ENCODE measurements around the gene UAP1.

The UAP1 gene

DNA sequence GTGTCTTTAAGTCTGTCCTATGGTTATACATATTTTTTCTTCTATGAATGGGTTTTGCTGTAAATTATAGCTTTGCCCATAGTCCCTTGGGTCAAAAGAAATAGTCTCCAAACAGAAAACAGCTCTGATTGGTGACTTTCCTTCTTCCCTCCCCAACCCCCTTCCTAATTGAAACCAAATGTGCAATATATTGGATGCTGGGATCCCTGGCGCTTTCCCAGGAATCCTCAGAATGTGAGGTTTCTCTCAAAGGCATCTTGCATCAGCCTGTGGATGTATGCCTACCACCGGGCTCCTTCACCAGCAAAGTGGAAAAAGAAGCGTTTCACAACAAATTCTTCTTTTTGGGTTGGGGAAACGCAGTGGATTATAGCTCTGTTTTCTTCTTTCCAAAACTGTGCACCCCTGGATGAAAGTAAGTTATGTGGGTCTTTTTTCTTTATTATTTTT lies 70.7 kb downstream of the UAP1 start, which contains the start of gene DDR2:
DDR2 (plus strand) TSS at position 248 of the 450 bp plus-strand sequence. CDS start 86,600 bp downstream, outside the sequence.
- TF ChIP-seq, protein P1, sequence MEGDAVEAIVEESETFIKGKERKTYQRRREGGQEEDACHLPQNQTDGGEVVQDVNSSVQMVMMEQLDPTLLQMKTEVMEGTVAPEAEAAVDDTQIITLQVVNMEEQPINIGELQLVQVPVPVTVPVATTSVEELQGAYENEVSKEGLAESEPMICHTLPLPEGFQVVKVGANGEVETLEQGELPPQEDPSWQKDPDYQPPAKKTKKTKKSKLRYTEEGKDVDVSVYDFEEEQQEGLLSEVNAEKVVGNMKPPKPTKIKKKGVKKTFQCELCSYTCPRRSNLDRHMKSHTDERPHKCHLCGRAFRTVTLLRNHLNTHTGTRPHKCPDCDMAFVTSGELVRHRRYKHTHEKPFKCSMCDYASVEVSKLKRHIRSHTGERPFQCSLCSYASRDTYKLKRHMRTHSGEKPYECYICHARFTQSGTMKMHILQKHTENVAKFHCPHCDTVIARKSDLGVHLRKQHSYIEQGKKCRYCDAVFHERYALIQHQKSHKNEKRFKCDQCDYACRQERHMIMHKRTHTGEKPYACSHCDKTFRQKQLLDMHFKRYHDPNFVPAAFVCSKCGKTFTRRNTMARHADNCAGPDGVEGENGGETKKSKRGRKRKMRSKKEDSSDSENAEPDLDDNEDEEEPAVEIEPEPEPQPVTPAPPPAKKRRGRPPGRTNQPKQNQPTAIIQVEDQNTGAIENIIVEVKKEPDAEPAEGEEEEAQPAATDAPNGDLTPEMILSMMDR (IDR thresholded peaks at IDR 0.05; ENCODE audit: low read depth, low read length, missing control alignments) = no peak
- peak within 1 kb of the TSS; percentile 64 for H3K4me3 ChIP-seq (replicated peaks; ENCODE audit: low read depth, low read length)
- DNase-seq (ENCODE audit: extremely low read depth, low read depth) = peak; percentile 97

DNA sequence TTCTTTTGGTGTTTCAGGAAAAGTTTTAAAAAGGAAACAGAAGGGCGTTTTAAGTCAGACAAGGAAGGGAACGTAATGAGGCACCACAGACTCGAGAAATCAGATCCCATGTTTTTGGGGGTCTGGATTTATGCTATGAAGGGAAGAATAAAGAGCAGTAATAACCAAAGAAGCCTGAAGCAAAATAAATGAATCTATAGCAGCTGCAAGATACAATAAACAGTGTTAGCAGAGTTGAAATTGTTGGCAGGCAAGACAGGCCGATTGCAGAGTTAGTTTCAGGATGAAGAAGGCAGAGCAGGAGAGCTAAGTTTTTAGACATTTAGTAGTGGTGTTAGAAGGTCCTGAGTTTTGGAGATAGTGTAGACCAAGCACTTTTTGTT lies 71.2 kb downstream of the UAP1 start:
- TF ChIP-seq, protein P1 (IDR thresholded peaks at IDR 0.05; ENCODE audit: low read depth, low read length, missing control alignments) = no peak
- no peak for DNase-seq (ENCODE audit: extremely low read depth, low read depth)
- H3K4me3 ChIP-seq (replicated peaks; ENCODE audit: low read depth, low read length) = peak overlapping the region; percentile 64

DNA sequence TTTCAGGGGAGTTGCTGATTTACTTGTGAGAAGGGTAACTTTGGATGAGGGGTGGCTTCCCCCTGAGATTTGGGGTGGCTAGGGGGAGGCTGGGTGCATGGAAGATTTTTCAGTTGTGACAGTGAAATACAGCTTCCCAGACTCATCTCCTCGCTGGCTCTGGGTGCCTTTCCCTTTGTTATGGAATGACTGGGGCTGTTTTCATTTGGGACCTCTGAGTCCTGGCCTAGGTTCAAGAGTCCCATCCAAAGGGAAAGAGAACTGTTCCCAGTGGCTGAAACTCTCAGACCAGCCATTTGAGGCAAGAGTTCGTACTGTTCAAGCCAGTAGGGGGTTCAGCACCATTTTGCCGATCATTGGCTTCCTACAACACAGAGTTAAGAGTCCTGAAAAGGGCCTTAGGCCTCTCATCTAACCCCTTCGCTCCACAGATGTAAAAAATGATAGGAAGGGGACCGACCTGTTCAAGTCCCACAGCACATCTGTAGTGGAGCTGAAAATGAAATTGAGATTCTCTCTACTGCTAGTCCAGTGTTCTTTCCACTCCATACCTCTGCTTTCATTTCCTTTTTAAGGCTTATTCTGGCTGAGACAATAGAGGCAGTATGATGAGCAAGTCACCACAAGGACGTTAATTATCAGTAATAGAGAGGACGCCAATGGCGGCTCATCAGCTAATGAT lies 71.7 kb downstream of the UAP1 start:
- TF ChIP-seq, protein P1 (IDR thresholded peaks at IDR 0.05; ENCODE audit: low read depth, low read length, missing control alignments) = no peak
- no peak for DNase-seq (ENCODE audit: extremely low read depth, low read depth)
- peak overlapping the region; percentile 64 for H3K4me3 ChIP-seq (replicated peaks; ENCODE audit: low read depth, low read length)

DNA sequence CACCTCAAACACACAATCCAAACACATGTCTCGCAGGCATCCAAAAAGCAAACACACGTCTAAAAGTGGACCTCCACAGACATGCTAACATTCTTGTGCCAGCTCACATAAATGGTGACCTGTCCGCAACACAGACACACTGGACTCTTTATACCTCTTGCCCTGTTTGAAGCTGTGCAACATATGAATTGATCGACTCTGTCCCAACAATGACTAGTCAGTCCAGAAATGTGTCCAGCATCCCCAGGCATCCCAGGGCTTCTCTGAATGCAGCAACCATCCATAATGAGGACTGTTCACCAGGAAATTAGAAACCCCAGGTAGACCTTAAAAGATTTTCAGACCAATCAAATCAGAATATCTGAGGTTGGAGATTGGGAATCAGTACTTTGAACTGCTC lies 73.9 kb downstream of the UAP1 start:
- TF ChIP-seq, protein P1 (IDR thresholded peaks at IDR 0.05; ENCODE audit: low read depth, low read length, missing control alignments) = no peak
- peak overlapping the region; percentile 64 for H3K4me3 ChIP-seq (replicated peaks; ENCODE audit: low read depth, low read length)
- no peak for DNase-seq (ENCODE audit: extremely low read depth, low read depth)

DNA sequence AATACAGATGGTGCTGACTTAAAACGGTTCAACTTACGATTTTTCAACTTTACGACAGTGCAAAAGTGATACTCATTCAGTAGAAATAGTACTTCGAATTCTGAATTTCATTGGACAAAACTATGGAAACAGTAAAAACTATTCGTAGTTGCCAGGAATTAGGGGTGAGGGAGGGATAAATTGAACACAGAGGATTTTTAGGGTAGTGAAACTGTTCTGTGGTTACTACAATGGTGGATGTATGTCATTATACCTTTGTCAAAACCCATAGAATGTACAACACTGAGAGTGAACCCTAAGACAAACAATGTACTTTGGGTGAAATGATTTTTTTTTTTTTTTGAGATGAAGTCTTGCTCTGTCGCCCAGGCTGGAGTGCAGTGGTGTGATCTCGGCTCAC lies 78.2 kb downstream of the UAP1 start:
- no peak overlapping the region for H3K4me3 ChIP-seq (replicated peaks; ENCODE audit: low read depth, low read length)
- no peak for DNase-seq (ENCODE audit: extremely low read depth, low read depth)
- TF ChIP-seq, protein P1 (IDR thresholded peaks at IDR 0.05; ENCODE audit: low read depth, low read length, missing control alignments) = no peak

DNA sequence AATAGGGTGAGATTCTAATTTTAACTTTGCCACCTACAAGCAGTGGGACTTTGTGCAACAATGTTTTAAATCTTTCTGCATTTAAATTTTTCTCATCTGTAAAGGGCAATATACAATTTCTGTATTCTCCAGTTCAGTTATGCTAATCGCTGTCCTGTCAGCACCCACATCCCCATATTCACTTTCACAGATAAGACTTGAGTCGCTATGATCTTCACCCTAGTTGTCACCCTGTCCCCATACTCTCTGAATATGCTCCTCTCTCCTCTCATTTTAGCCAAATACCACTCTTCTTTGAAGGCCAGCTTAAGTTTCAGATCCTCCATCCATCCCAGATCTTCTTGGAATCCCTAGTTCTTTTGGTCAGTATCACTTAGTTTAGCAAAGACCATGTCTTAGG lies 79.6 kb downstream of the UAP1 start:
- TF ChIP-seq, protein P1 (IDR thresholded peaks at IDR 0.05; ENCODE audit: low read depth, low read length, missing control alignments) = no peak
- H3K4me3 ChIP-seq (replicated peaks; ENCODE audit: low read depth, low read length) = no peak overlapping the region
- no peak for DNase-seq (ENCODE audit: extremely low read depth, low read depth)

DNA sequence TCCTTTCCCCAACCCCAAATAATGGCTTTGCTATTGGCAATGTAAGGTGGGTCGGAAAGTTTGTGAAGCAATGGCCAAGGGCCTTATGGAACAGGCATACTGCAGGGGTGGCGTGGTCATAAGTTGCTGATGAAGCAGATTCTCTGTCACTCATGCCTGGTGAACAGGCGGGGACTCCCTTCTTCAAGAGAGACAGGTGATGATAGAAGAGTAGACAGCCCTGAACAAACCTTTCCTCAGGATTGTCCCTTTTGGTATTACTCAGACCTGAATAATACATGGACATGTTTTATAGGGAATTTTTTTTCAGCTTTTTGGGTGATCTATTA lies 83.4 kb downstream of the UAP1 start:
- no peak for DNase-seq (ENCODE audit: extremely low read depth, low read depth)
- H3K4me3 ChIP-seq (replicated peaks; ENCODE audit: low read depth, low read length) = no peak overlapping the region
- TF ChIP-seq, protein P1 (IDR thresholded peaks at IDR 0.05; ENCODE audit: low read depth, low read length, missing control alignments) = no peak

Measured in HFF-Myc (cell line).